DMS79 treated with DMSO at 0.1 percent for 48 hours (cell line): ENCODE results near the gene SP140.
"Not testable (repeated sequence)": the region's sequence is repeated elsewhere in the genome, so short reads cannot be mapped to it uniquely, and the experiment has no call there.

ENCODE experiments used
- DNase-seq: peaks from one replicate; lab custom pipeline; 2025; lab: John Stamatoyannopoulos, UW

Gene SP140

DNA sequence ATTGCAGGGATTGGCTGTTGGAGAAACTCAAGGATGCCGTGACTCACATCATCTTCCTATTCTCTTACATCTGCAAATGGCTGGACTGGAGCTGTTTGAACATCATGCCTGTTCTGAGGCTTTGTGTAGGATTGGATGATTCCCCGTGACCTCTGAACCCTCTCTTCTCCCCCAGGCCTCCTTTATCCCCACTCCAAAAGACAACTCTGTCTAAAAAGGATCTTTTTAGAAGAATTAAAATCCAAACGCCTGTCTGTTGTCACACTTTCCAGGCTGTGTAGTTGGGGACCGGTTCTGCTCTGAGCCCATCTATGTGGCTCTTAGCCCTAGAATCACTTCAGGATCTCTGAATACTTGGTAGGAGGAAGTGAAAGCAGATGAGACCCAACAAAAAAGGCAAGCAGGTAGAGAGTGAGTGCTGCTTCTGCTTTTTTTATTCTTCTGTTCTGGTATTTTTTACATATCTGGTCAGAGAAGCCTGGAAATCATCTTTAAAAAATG, 565 bp downstream of the SP140 start:
- no peak for DNase-seq

DNA sequence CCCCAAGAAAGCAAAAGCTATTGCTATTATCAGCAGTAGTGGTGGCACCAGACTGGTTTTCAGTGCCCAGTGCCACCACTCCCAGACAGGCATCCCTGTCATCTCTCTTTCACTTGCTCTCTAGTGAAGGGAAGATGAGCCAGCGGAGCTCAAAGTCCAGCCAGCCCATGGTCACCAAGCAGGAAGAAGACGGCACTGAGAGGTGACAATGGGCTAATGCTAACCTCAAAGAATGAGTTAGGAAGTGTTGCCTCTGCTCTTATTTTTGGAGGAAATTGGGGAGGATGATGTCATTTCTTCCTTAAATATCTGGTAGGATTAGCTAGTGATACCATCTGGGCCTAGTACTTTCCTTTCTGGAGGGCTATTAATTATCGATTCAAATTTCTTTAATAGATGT, 1.7 kb downstream of the SP140 start:
- DNase-seq: no peak

GRCh38 chr2:230230087-230230486, 4.6 kb downstream of the SP140 start:
- no peak for DNase-seq

DNA sequence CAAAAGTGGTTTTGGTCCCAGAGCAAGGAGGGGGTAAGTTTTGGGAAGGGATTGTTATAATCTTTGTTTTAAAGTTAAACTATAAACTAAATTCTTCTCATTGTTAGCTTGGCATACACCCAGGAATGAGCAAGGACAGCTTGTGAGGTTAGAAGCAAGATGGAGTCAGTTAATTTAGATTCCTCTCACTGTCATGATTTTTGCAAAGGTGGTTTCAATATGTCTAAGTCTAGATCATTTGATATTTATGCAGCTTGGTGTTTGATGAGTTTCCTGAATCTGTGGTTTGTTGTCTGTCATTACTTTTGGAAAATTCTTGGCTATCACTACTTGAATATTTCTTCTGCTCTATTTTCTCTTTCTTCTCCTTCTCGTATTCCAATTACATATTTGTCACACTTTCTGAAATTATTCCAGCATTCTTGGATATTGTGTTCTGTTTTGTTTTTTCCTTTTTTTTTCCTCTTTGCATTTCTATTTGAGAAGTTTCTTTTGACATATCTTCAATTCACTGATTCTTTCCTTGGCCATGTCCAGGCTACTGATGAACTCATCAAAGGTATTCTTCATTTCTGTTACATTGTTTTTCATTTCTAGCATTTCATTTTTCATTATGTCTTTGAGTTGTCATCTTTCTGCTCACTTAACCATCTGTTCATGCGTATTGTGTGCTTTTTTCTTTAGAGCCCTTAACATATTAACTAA, 5.1 kb downstream of the SP140 start:
- DNase-seq: no peak

- DNase-seq: no peak
These were observed 5.7 kb downstream of the SP140 start for GRCh38 chr2:230231251-230231650.

GRCh38 chr2:230234122-230234722, 8.7 kb downstream of the SP140 start:
- DNase-seq: no peak

DNA sequence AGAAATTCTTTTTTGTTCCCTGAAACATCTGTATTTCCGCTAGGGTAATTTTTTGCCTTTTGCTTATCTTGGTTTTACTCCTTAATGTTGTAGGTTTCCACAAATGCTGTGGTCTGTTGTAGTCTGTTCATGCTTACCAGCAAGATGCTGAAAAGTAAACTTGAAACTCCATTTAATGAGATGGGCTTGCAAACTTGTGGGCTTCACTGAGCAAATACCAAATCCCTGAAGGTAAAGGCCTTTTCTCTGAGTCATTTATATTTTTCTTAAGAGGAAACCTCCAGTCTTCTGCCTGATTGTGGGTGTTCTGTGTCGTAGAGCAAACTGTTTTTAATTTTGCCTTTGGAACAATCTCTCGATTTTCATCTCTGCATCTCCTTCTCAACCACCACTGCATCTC, 9.3 kb downstream of the SP140 start:
- DNase-seq: no peak

DNA sequence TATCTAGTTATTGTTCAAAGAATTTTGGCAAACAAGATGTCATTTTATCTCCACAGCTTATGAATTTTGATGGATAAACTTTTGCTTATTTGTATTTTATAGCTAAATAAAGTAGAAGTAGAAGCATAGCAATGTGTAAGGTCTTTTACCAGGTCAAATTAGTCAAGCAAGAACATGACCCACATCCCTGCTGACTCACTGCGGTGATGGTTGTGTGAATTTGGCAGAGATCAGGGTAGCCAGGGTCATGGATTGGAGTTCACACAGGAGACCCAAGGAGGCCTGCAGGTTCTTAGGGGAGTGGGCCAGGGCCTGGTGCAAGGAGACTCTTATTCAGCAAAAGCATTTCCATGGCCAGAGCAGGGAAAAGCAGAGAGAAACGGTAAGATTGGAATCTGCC, 18.7 kb downstream of the SP140 start:
- DNase-seq: no peak

DNA sequence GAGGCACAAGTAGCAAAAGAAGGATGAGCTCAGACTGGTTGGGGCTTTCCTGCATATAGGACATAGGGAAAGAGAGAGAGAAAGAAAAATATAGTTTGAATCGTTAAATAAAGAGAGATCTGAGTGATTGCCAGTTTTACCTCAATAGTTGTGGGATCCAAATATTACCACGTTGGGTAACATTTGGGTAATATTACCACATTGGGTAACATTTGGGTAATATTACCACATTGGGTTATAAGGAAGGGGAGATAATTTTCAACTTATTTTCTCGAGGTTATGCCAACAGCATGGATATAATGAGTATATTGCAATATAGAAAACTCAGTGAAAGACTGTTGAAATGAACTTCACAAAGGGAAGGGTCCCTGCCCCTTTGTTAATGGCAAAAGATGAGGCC, 20.7 kb downstream of the SP140 start:
- DNase-seq: no peak

DNA sequence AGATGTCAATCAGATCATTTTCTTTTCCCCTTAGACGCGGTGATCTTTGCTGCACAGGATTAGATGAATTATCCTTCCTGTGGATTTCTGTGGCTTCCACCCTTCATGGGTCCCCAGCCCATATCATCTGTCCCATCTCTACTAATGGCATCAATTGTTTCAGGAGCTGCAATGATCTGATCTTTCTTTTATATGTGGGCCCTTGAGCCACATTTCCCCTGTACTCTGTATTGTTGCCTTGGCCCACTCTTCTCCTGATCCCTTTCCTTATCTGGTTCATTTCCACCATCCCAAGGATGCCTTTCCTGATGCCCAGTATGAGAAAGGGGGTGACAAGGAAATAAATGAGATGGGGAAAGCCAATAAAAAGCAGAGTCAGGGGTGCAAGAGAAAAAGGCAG, 24.7 kb downstream of the SP140 start:
- DNase-seq: no peak

GRCh38 chr2:230254152-230254881, 28.8 kb downstream of the SP140 start:
- no peak for DNase-seq

- DNase-seq: no peak
These were observed 31.3 kb downstream of the SP140 start for GRCh38 chr2:230256733-230257332.

GRCh38 chr2:230258483-230258882, 32.9 kb downstream of the SP140 start:
- DNase-seq: no peak

DNA sequence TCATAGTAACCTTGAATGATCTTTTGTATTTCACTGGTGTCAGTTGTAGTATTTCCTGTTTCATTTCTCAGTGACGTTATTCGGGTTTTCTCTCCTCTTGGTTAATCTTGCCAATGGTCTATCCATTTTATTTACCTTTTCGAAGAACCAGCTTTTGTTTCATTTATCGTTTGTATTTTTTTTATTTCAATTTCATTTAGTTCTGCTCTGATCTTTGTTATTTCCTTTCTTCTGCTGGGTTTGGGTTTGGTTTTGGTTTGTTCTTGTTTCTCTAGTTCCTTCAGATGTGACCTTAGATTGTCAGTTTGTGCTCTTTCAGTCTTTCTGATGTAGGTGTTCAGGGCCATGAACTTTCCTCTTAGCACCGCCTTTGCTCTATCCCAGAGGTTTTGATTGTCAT, 36.7 kb downstream of the SP140 start:
- no peak for DNase-seq

GRCh38 chr2:230264945-230265344, 39.4 kb downstream of the SP140 start:
- DNase-seq: not testable (repeated sequence)

GRCh38 chr2:230266638-230267037, 41.1 kb downstream of the SP140 start:
- DNase-seq: no peak

DNA sequence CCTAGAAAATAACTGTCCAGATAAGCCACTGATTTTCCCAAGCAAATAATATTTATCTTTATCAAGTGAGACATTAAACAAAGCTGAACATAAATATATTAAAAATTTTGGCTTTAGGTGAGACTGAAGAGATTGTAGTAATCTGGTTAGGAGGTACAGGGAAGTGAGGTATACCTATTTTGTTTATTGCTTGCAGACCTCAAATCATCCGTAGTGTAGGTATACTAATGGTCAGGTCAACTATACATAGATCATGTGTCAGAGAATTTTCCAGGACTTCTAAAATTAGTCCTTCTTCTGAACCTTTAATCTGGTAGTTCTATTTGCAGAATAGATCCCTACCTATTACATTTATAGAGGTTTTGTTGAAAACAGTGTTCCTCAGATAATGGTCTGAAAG, 41.5 kb downstream of the SP140 start:
- DNase-seq: no peak

DNA sequence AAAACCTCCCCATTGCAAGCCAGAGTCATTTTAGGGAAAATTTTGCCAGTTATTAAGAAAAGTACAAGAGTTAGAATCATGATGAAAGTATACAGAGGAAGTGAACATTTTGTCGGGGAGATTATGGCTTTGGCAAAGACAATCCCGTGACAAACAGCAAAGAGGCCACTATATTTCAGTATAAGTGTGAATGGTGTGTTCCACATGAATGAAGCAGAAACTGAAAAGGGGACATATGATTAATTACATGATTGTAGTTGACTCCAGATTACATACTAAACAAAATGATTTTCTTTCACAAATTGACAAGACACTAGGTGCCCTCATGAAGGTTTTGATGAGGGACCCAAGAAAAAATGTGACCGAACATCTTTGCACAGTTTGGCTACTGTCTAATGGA, 42.0 kb downstream of the SP140 start:
- no peak for DNase-seq

DNA sequence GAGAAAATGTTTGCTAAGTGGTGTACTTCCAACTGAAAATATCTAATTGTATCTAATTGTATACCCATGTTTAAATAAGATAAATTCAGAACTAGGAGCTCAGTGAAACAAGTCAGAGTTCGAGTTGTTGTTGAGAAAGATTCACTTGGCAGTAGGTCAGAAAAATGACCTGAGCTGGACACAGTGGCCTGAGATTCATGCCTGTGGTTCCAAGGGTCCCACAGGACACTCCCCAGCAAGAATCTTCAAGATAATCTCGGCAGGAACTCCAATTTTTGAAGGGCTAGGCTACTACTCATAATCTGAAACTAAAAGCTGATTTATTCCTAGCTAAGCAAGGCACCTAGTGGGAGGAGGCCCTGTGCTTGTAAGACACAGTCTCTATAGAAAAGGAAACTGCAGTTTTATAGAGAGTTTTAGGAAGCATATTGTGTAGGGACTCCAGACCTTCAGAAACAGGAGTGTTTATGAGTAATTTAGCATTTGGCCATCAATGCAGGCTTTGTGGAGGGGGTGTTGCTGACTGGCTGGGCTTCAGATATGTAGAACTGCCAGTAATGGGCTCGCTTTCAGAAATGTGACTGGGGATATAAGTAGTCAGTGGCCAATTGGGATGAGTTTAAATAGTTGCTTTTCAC, 43.2 kb downstream of the SP140 start:
- no peak for DNase-seq

DNA sequence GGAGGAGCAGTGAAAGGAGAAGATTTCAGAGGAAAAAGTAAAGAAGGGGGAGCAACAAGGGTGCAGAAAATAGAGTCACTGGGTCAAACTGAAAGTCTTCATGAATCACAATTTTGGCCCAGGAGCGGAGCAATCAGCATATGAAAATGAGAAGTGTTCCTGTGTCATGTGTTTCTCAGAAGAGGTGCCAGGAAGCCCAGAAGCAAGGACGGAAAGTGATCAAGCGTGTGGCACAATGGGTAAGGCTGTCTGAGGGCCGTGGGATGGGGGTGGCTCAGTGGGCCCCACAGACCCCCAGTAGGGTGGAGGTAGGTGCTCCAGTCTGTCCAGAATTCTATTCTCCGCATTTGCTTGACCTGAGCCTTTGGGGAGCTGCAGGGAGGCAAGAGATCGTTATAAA, 44.2 kb downstream of the SP140 start:
- no peak for DNase-seq

GRCh38 chr2:230282936-230283335, 57.4 kb downstream of the SP140 start:
- DNase-seq: no peak

DNA sequence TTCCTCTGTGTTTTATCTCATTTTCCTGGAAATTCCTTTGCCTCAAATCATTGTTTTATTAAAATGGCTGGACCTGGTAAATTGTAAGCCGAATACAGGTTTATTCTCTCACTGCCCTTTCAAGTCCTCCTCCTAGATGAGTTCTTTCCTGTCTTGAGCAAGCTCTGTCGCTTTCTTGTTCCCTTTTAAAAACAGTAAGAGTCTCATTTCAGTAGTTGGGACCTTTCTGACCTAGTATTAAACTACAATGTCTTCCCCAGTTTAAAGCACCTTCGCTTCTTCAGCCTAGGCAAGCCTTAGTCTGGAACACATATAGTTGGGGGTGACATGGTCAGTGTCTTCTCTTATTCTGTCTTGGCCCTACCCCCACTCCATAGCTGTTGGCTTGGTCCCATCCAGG, 60.5 kb downstream of the SP140 start:
- no peak for DNase-seq
